Natural killer cell (primary cell): ENCODE results near the gene SNX24. TPM values are rescaled to one million over a fixed set of nuclear protein-coding genes. Genes with fewer than 3 reads are reported as not detected.

Experiments
- ATAC-seq, 3 donors: fragments of 150-1000 bp in 2 of 3; fragments of 200-7000 bp in 1 of 3; cut with Tn5 transposase; 1 replicate in 1 of 3; 2 replicates in 2 of 3; pipeline ENCODE4 v1.10.0; 2021; ENCODE audit warnings: mild to moderate bottlenecking in 2 of 3, moderate library complexity in 2 of 3
- DNase-seq, 2 donors: peaks; one replicate each; pipeline versions ENCODE4 v3.0.0 to v3.0.0-alpha.2; 2013 to 2021; ENCODE audit warnings: mixed read lengths in 1 of 2
- H3K27ac ChIP-seq: one replicate; pipeline ENCODE4 v1.5.1; 2013; ENCODE audit warnings: mild to moderate bottlenecking, low read length
- H3K27me3 ChIP-seq: one replicate; pipeline ENCODE4 v1.6.1; 2013; ENCODE audit warnings: low read length; ENCODE audit not compliant: control insufficient read depth, insufficient read depth
- H3K36me3 ChIP-seq: one replicate; pipeline ENCODE4 v1.6.1; 2013; ENCODE audit warnings: low read length; ENCODE audit not compliant: control insufficient read depth, insufficient read depth
- H3K4me1 ChIP-seq: one replicate; pipeline ENCODE4 v1.6.1; 2013; ENCODE audit warnings: low read length; ENCODE audit not compliant: control insufficient read depth, insufficient read depth
- H3K4me3 ChIP-seq: one replicate; pipeline ENCODE4 v1.5.1; 2013; ENCODE audit warnings: low read length
- H3K9me3 ChIP-seq: one replicate; pipeline ENCODE4 v1.6.1; 2013; ENCODE audit warnings: low read length; ENCODE audit not compliant: control insufficient read depth, insufficient read depth
- H3K27ac Mint-ChIP-seq, 2 donors: one replicate each; pipeline ENCODE4 v1.8.0; 2022; ENCODE audit warnings: mild to moderate bottlenecking in 2 of 2, mixed read lengths in 2 of 2, moderate library complexity in 1 of 2
- H3K27me3 Mint-ChIP-seq, 2 donors: one replicate each; pipeline ENCODE4 v1.8.0; 2022; ENCODE audit warnings: low read depth in 2 of 2, mixed read lengths in 2 of 2
- H3K36me3 Mint-ChIP-seq: one replicate; pipeline ENCODE4 v1.8.0; 2022; ENCODE audit warnings: mixed read lengths
- H3K4me1 Mint-ChIP-seq, 2 donors: one replicate each; pipeline ENCODE4 v1.8.0; 2022; ENCODE audit warnings: mixed read lengths in 2 of 2
- H3K4me3 Mint-ChIP-seq: one replicate; pipeline ENCODE4 v1.8.0; 2022; ENCODE audit warnings: mild to moderate bottlenecking, moderate library complexity, mixed read lengths
- H3K9me3 Mint-ChIP-seq, 2 donors: one replicate each; pipeline ENCODE4 v1.8.0; 2022; ENCODE audit warnings: mixed read lengths in 2 of 2
- CTCF ChIP-seq: fragments of 200-600 bp; IDR thresholded peaks from one replicate; pipeline ENCODE4 v1.8.0; 2022; ENCODE audit warnings: antibody characterized with exemption
- WGBS: methylation state at CpG from one replicate; pipeline ENCODE4 v1.1.7; 2013; ENCODE audit warnings: missing lambda C conversion rate; ENCODE audit not compliant: insufficient coverage; 5-methylcytosine and 5-hydroxymethylcytosine counted together
- intact Hi-C: fragments of 100-400 bp; cut with micrococcal nuclease; formaldehyde crosslinking; loops from one replicate; pipeline ENCODE4 v1.14.2; 2022
- total RNA-seq, 4 donors: library from RNA; stranded (reverse); fragments of 120-200 nt in 1 of 4; gene quantifications; one replicate each; pipeline versions ENCODE4 v1.2.3 to v1.2.4, GENCODE V29; 2013 to 2022

Gene SNX24
- total RNA-seq, 3 donors from 2014 or later (not counting 1 experiment from before 2014, with no cell fraction given): 3.6 to 5.2 (median 3.7) TPM

- Histone ChIP-seq H3K27ac (no peak overlapping the region), H3K27me3 (no peaks in the 10 kb centered on the region), H3K36me3 (no peaks in the 10 kb centered on the region), H3K4me3 (no peak overlapping the region), H3K9me3 (no peaks in the 10 kb centered on the region), H3K4me1 (no peaks in the 10 kb centered on the region)
- DNase-seq (no peak), ATAC-seq (no peak)
- no peaks in the 10 kb centered on the region for H3K36me3 Mint-ChIP-seq
- intact Hi-C loops: no loop called here
- H3K4me3 Mint-ChIP-seq: no peak overlapping the region
- H3K27ac Mint-ChIP-seq: no peak overlapping the region
- no peaks in the 10 kb centered on the region for H3K27me3 Mint-ChIP-seq
- H3K4me1 Mint-ChIP-seq: no peaks in the 10 kb centered on the region
- no peaks in the 10 kb centered on the region for H3K9me3 Mint-ChIP-seq
- WGBS: 93% methylated on average over 6 of the region's 6 CpGs
- TF ChIP-seq CTCF: no peak
These were observed 162.3 kb downstream of the SNX24 start for GRCh38 chr5:123007754-123008153.

- no peaks in the 10 kb centered on the region for H3K4me1 ChIP-seq
- H3K4me3 ChIP-seq: no peak overlapping the region
- no peak overlapping the region for H3K27ac Mint-ChIP-seq
- intact Hi-C loops: no loop called here
- H3K9me3 Mint-ChIP-seq: no peaks in the 10 kb centered on the region
- H3K27me3 Mint-ChIP-seq: peaks cover 0 to 3% of the 10 kb centered on the region in 2 donors
- TF ChIP-seq CTCF: no peak
- H3K27ac ChIP-seq: no peak overlapping the region
- ATAC-seq: no peak
- no peaks in the 10 kb centered on the region for H3K4me1 Mint-ChIP-seq
- DNase-seq: no peak
- 82% methylated on average over 1 of the region's 1 CpG for WGBS
- H3K9me3 ChIP-seq: no peaks in the 10 kb centered on the region
- H3K27me3 ChIP-seq: no peaks in the 10 kb centered on the region
- no peaks in the 10 kb centered on the region for H3K36me3 Mint-ChIP-seq
- no peaks in the 10 kb centered on the region for H3K36me3 ChIP-seq
- H3K4me3 Mint-ChIP-seq: no peak overlapping the region
These were observed 166.9 kb downstream of the SNX24 start for GRCh38 chr5:123012321-123012720.

GRCh38 chr5:123014689-123015088 lies 169.3 kb downstream of the SNX24 start:
- Mint-ChIP-seq H3K4me1 (no peaks in the 10 kb centered on the region), H3K9me3 (no peaks in the 10 kb centered on the region), H3K27ac (no peak overlapping the region), H3K4me3 (no peak overlapping the region), H3K36me3 (no peaks in the 10 kb centered on the region), H3K27me3 (peaks cover 0 to 3% of the 10 kb centered on the region in 2 donors)
- Histone ChIP-seq H3K27me3 (no peaks in the 10 kb centered on the region), H3K27ac (no peak overlapping the region), H3K9me3 (no peaks in the 10 kb centered on the region), H3K36me3 (no peaks in the 10 kb centered on the region), H3K4me3 (no peak overlapping the region), H3K4me1 (no peaks in the 10 kb centered on the region)
- intact Hi-C loops: no loop called here
- no peak for DNase-seq
- no peak for TF ChIP-seq CTCF
- no peak for ATAC-seq
- WGBS: 87% methylated on average over 1 of the region's 1 CpG

- intact Hi-C loops: no loop called here
- ATAC-seq (no peak), DNase-seq (no peak)
- H3K27ac Mint-ChIP-seq: no peak overlapping the region
- Histone ChIP-seq H3K36me3 (no peaks in the 10 kb centered on the region), H3K27ac (no peak overlapping the region), H3K9me3 (no peaks in the 10 kb centered on the region), H3K4me3 (no peak overlapping the region), H3K4me1 (no peaks in the 10 kb centered on the region), H3K27me3 (peaks cover 3% of the 10 kb centered on the region)
- no peaks in the 10 kb centered on the region for H3K36me3 Mint-ChIP-seq
- H3K4me1 Mint-ChIP-seq: no peaks in the 10 kb centered on the region
- peaks cover 6 to 26% of the 10 kb centered on the region in 2 donors for H3K27me3 Mint-ChIP-seq
- WGBS: 86% methylated on average over 9 of the region's 9 CpGs
- H3K9me3 Mint-ChIP-seq: peaks cover 0 to 4% of the 10 kb centered on the region in 2 donors
- TF ChIP-seq CTCF: no peak
- no peak overlapping the region for H3K4me3 Mint-ChIP-seq
These were observed 182.8 kb downstream of the SNX24 start for GRCh38 chr5:123028222-123028621.
